Colonic mucosa (tissue), 4 donors: ENCODE data around the gene LRCH3. TPM values are rescaled to one million over a fixed set of nuclear protein-coding genes. Genes with fewer than 3 reads are reported as not detected.

Experiments
- DNase-seq: peaks from one replicate; pipeline ENCODE4 v3.0.0-alpha.2; 2020
- H3K27ac ChIP-seq: fragments of 200-600 bp; one replicate; pipeline ENCODE4 v1.8.0; 2021
- H3K27me3 ChIP-seq: fragments of 200-600 bp; one replicate; pipeline ENCODE4 v1.8.0; 2021
- H3K36me3 ChIP-seq: fragments of 200-600 bp; one replicate; pipeline ENCODE4 v1.8.0; 2021
- H3K4me1 ChIP-seq: fragments of 200-600 bp; one replicate; pipeline ENCODE4 v1.8.0; 2021; ENCODE audit warnings: mild to moderate bottlenecking
- H3K4me3 ChIP-seq: fragments of 200-600 bp; one replicate; pipeline ENCODE4 v1.8.0; 2021
- H3K9ac ChIP-seq, 2 donors: one replicate each; pipeline ENCODE4 v1.7.0; 2013; ENCODE audit warnings: control low read depth in 2 of 2, low read depth in 2 of 2, low read length in 2 of 2
- H3K9me3 ChIP-seq: fragments of 200-600 bp; one replicate; pipeline ENCODE4 v1.8.0; 2021
- CTCF ChIP-seq: fragments of 200-600 bp; IDR thresholded peaks from one replicate; pipeline ENCODE4 v1.8.0; 2022; ENCODE audit warnings: antibody characterized with exemption, mild to moderate bottlenecking
- intact Hi-C: fragments of 100-400 bp; cut with DNase I; formaldehyde crosslinking; loops from one replicate; pipeline ENCODE4 v1.14.1; 2022
- total RNA-seq, 2 donors: library from RNA; stranded (reverse); fragmentation: NEBNext Ultra II Directional in 1 of 2; extraction: Animal tissue kit (Norgen Biotek cat#: 25700) in 1 of 2; gene quantifications; one replicate each; pipeline ENCODE4 v1.2.1, GENCODE V29; 2021
- donor health status: healthy.
- donor health status: DM: no; HTN: no; CAD: no.
- donor health status: DM: no; HTN: no; CAD: no.

Gene LRCH3
- total RNA-seq, 2 donors from 2014 or later = 33.5 to 34.9 TPM

- H3K27ac ChIP-seq = no peak overlapping the region
- H3K9ac ChIP-seq = no peak overlapping the region
- intact Hi-C loops = no loop called here
- H3K4me1 ChIP-seq = no peaks in the 10 kb centered on the region
- no peak for TF ChIP-seq CTCF
- no peaks in the 10 kb centered on the region for H3K27me3 ChIP-seq
- no peaks in the 10 kb centered on the region for H3K36me3 ChIP-seq
- DNase-seq = no peak
- H3K4me3 ChIP-seq = no peak overlapping the region
- no peaks in the 10 kb centered on the region for H3K9me3 ChIP-seq
Observed at GRCh38 chr3:197888511-197888910, 97.5 kb downstream of the LRCH3 start.

GRCh38 chr3:197889204-197889930 lies 98.3 kb downstream of the LRCH3 start:
- intact Hi-C loops = no loop called here
- Histone ChIP-seq H3K4me1 (no peaks in the 10 kb centered on the region), H3K4me3 (no peak overlapping the region), H3K27me3 (no peaks in the 10 kb centered on the region), H3K9me3 (no peaks in the 10 kb centered on the region), H3K27ac (no peak overlapping the region), H3K36me3 (no peaks in the 10 kb centered on the region), H3K9ac (no peak overlapping the region)
- TF ChIP-seq CTCF = no peak
- no peak for DNase-seq

- H3K36me3 ChIP-seq = no peaks in the 10 kb centered on the region
- H3K4me3 ChIP-seq = no peak overlapping the region
- no peak for DNase-seq
- intact Hi-C loops = no loop called here
- no peak overlapping the region for H3K9ac ChIP-seq
- H3K27me3 ChIP-seq = no peaks in the 10 kb centered on the region
- TF ChIP-seq CTCF = no peak
- H3K27ac ChIP-seq = no peak overlapping the region
- no peaks in the 10 kb centered on the region for H3K4me1 ChIP-seq
- no peaks in the 10 kb centered on the region for H3K9me3 ChIP-seq
Observed at GRCh38 chr3:197890693-197891092, 99.6 kb downstream of the LRCH3 start.

- Histone ChIP-seq H3K9me3 (no peaks in the 10 kb centered on the region), H3K4me1 (no peaks in the 10 kb centered on the region), H3K4me3 (no peak overlapping the region), H3K27me3 (no peaks in the 10 kb centered on the region), H3K9ac (no peak overlapping the region), H3K36me3 (no peaks in the 10 kb centered on the region), H3K27ac (no peak overlapping the region)
- no peak for TF ChIP-seq CTCF
- intact Hi-C loops = no loop called here
- no peak for DNase-seq
Observed at GRCh38 chr3:197892162-197892561, 101.1 kb downstream of the LRCH3 start.

- Histone ChIP-seq H3K4me1 (no peaks in the 10 kb centered on the region), H3K27ac (no peak overlapping the region), H3K36me3 (no peaks in the 10 kb centered on the region), H3K9ac (no peak overlapping the region), H3K9me3 (no peaks in the 10 kb centered on the region), H3K27me3 (no peaks in the 10 kb centered on the region), H3K4me3 (no peak overlapping the region)
- no peak for TF ChIP-seq CTCF
- intact Hi-C loops = no loop called here
- no peak for DNase-seq
Observed at GRCh38 chr3:197896421-197896820, 105.4 kb downstream of the LRCH3 start.
